ENCODE data around the gene ARMC2.

- TF ChIP-seq EZH2phosphoT487 (IDR thresholded peaks at IDR 0.05; ENCODE audit: borderline replicate concordance, low read length), result no peak
- TF ChIP-seq, protein P1, sequence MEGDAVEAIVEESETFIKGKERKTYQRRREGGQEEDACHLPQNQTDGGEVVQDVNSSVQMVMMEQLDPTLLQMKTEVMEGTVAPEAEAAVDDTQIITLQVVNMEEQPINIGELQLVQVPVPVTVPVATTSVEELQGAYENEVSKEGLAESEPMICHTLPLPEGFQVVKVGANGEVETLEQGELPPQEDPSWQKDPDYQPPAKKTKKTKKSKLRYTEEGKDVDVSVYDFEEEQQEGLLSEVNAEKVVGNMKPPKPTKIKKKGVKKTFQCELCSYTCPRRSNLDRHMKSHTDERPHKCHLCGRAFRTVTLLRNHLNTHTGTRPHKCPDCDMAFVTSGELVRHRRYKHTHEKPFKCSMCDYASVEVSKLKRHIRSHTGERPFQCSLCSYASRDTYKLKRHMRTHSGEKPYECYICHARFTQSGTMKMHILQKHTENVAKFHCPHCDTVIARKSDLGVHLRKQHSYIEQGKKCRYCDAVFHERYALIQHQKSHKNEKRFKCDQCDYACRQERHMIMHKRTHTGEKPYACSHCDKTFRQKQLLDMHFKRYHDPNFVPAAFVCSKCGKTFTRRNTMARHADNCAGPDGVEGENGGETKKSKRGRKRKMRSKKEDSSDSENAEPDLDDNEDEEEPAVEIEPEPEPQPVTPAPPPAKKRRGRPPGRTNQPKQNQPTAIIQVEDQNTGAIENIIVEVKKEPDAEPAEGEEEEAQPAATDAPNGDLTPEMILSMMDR (IDR thresholded peaks at IDR 0.05; ENCODE audit: low read depth, low read length, poor library complexity, severe bottlenecking), result no peak
These were observed 55.6 kb downstream of the ARMC2 start for GRCh38 chr6:108903796-108904195.

Measured in DOHH2 (cell line).